Occipital lobe (tissue), 2 donors: ENCODE results near the gene CDKN1C. TPM values are rescaled to one million over a fixed set of nuclear protein-coding genes. Genes with fewer than 3 reads are reported as not detected.

Experiments
- DNase-seq: peaks from one replicate; lab custom pipeline; 2025; lab: John Stamatoyannopoulos, UW
- total RNA-seq: library from RNA; depleted of rRNA; stranded (reverse); fragments of >200 nt; gene quantifications from one replicate; pipeline ENCODE4 v1.2.3, GENCODE V29; 2014

CDKN1C gene
- total RNA-seq, 1 donor from 2014 or later, result 34.5 TPM

DNA sequence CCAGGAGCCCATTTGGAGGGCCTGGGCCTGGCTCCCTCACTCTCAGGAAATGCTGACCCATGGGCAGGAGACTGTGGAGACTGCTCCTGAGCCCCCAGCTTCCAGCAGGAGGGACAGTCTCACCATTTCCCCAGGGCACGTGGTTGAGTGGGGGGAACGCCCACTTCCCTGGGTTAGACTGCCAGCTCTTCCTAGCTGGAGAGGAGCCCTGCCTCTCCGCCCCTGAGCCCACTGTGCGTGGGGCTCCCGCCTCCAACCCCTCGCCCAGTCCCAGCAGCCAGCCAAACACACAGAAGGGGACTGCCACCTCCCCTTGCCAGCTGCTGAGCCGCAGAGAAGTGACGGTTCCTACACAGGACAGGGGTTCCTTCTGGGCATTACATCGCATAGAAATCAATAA lies 37.1 kb downstream of the CDKN1C start:
- DNase-seq, result no peak

DNA sequence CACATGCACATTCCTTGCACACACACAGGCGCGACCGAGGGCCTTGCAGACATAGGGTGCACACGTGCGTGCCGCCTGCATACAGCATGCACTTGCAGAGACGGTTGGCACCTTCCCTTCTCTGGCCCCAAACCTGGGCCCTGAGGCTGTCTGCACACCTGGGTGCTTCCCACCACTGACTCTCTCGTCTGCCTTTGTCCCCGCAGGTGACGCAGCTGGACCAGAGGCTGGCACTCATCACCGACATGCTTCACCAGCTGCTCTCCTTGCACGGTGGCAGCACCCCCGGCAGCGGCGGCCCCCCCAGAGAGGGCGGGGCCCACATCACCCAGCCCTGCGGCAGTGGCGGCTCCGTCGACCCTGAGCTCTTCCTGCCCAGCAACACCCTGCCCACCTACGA lies 38.0 kb downstream of the CDKN1C start:
- no peak for DNase-seq

DNA sequence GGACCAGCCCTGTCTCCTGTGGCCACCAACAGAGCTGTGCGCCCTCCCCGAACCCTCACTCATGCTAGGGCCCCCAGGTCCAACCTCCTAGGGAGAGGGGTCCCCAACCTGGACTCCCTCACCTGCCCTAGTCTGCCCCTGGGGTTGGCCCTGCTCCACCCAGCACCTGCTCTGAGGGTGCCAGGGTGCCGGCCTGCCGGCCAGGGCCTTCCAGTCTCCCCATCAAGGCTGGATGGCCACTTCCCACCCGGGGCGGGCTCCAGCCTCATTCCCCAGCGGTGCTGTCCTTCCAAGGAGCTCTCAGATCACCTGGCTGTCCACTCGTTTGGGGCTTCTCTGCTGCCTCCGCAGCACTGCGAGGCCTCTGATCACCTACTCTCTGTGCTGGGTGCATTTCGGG lies 39.1 kb downstream of the CDKN1C start:
- no peak for DNase-seq

DNA sequence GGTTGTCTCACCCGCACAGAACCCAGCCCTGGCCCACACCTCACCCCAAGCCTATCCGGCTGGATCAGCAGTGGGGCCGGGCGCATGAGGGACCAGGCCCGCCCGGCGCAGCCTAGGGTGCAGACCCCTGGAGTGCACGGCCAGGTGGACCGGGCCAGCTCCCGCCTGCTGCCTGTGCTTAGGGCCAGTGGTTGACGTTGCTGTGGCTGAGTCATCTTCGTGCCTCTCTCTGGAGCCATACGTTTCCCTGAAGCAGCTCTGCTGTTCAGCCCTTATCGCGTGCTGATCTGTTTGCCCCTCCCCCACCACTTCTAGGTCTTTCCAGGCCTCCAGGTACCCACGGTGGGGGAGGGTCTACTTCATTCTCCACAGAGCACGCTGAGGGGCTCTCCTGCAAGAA lies 39.5 kb downstream of the CDKN1C start:
- no peak for DNase-seq

DNA sequence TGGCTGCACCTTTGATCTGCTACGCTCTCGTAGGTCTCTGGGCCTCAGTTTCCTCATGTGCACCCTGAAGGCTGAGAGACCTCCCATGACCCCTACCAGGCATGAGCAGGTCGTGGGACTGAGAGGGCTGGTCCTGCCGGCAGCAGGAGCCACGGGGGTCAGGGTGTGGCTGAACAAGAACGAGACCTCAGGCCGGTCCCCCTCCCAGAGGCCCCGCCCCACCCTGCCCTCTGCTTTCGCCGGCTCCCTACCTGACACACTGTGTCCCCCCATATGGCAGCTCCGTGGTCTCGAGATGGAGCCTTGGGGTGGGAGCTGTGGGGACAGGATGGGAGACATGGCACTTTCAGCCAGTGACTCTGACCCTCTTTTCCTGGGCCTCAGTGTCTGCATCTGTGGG lies 40.6 kb downstream of the CDKN1C start:
- DNase-seq, result no peak

DNA sequence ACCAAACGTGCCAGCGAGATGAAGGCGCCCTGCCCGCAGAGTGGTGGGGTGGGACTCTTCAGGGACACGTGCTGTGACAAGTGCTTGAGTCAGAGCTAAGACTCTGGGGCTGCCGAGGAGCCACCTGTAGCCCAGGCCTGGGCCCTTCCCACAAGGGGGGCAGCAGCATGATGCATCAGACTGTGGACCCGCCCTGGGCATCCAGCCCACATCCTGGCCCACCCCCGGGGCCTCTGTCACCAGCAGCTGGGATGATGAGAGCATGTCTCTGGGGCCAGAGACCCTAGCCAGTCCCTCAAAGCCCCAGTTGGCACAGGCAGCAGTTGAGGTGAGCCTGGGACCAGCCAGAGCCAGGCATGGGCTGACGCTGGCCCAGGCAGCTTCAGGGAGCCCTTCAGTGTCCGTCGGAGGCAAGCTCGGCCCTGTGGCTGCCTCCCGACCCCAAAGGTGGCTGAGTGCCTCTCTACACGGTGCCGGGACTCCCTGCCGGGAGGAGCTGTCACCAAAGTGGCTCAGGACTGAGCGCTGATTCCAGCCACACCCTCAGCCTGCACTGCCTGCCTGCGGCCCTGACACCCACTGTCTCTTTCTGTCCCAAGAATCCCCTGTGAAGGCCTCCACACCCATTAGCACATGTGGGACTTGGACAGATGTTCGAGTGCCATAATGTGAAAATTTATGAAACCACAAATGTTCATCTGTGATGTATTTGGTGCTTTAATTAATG lies 41.3 kb downstream of the CDKN1C start:
- no peak for DNase-seq

DNA sequence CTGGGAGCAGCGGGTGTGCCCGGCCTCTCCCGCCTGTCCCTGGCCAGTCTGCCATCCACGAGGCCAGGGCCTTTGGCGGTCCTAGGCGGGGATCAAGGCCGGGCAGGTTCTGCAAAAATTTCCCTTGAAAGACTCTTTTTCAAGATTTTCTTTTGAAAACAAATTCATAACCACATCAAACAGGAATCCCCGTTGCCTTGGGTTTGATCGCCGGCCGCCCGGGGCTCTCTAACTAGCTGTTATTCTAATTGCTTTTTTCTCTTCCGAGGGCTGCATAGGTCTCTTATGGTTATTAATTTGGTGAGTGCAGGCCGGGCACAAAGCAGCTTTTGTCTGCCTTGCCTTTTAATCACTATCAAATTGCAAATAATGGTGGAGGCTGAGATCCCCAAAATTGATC lies 42.0 kb downstream of the CDKN1C start:
- DNase-seq, result no peak

DNA sequence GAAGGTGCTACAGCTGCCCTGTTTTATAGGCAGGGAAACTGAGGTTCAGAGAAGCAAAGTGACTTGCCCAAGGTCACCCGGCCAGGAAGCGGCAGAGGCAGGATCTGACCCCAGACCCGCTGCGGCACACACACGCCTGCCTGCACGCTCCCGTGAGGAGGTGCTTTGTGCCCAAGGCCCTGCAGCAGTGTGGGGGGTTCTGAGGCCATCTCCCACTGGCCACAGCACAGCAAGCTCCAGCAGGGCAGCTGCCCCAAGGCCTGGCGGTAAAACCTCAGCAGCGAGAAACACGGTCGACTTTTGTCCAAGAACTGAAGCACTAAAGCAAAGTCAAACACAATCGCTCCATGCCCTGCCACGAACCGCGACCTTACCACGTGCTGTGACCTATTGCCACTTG lies 42.7 kb downstream of the CDKN1C start:
- no peak for DNase-seq

DNA sequence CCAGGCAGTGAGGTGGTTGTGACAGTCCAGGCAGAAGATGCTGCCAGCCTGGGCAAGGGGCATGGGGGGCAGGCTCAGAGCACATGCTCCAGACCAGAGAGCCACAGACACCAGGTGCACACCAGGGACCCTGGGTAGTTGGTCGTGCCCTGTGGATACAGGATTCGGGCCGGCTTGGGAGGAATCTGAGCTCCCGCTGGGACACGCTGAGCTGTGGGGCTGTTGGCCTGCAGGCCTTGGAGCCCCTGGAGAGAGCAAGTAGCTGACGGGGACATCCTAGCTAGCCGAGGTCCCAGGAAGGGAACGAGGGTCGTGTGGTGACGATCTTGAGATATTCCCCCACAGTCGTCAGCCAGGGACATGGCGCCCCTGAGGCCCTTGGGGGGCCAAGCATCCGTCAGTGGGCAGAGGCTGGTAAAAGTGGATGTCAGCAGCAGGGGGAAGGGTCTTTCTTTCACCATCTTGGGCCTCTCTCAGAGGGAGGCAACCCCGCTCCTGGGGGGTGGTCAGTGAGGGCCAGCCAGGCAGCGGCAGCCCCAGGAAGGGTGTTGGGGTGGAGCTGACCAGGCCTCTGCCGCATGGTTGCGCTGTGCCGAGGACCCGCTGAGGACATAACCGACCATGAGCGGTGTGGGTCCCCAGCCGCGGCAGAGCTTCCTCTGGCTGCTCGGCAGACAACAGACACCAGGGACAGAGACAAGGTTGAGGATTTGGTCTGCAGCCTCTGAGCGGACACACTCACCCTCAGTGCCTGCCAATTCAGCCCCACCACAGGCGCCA lies 44.0 kb downstream of the CDKN1C start:
- DNase-seq, result no peak

DNA sequence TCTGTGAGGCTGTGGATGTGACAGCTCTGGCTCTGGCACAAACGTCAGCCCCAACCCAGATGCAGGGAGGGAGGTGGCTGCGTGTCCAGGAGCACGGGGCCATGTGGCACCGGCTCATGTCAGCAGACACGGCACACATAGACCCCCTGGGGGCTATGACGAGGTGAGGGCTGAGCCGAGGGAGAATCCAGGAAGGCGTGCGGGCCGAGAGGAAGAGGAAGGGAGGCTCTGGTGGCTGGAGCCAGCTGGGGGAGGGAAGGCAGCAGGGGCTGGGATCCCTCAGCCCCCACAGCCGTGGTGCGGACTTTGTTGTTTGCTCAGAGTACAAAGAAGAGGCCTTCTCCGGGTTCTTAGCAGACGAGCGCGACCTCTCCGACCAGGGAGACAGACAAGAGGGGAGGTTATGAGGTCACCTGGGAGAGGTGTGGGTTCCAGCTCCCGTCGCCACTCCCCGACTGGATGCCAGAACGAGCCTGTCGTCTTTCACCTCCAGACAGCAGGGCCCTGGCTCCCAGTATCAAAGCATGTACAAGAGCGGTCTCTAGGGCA lies 46.1 kb downstream of the CDKN1C start:
- no peak for DNase-seq

DNA sequence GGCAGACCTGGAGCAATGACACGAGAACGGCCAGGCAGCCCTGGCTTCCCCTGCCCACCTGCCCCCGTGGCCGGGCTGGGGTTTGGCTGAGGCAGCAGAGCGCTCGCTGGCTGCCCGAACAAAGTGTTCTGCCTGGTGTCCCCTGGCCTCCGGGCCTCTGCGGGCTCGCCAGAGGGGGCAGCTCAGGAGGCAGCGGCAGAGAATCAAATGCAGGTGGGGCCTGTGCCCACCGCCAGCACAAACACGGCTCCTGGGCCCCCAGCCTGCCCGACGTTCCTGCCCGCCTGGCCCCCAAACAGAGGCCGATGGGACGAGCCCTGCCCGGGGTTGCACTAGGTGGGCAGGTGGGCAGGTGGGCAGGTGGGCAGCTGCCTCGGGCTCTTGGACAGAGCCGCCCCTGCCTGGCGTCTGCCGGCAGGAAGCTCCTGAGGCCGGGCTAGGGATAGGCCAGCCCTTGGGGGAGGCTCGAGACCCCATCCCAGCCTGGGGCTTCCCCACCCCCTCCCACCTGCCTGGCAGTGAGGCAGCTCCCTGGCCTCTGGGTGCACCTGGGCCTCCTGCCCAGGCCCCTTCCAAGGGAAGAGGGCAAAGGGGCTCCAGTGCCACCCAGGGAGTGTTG lies 46.8 kb downstream of the CDKN1C start:
- DNase-seq, result no peak

DNA sequence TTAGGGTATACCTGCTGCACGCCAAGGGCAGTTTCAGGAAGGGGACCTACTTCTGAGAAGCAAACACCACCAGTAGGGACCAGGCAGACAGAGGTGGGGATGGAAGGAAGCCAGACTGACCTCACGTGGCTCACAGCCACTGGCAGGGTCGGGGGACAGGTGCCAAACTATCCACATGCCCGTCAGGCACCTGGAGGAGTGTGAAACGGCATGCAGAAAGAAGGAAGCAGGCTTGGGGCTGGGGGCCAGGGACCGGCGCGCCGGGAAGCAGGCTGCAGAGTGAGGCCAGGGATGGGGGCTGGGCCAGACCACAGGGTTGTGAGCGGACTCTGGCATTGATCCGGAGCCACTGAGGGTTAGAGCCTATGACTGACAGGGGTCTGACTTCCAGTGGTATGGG lies 47.5 kb downstream of the CDKN1C start:
- DNase-seq, result no peak

DNA sequence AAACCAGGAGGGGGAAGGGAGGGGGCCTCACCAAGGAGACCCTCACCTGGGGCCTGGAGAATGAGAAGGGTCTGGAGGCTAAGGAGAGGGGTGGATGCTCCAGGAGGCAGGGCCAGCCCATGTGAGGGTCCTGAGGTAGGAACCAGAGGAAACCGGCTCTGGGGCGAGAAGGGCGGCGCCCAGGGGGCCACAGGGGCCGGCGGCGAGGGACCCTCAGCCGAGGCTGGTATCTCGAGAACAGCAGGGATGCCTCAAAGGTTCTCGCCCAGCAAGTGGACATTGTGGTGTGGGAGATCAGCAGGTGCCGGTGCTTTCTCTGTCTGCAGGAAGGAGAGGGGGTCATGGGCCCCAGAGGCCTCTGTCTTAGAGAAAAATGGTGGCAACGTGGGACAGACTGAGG lies 47.9 kb downstream of the CDKN1C start:
- DNase-seq, result no peak

DNA sequence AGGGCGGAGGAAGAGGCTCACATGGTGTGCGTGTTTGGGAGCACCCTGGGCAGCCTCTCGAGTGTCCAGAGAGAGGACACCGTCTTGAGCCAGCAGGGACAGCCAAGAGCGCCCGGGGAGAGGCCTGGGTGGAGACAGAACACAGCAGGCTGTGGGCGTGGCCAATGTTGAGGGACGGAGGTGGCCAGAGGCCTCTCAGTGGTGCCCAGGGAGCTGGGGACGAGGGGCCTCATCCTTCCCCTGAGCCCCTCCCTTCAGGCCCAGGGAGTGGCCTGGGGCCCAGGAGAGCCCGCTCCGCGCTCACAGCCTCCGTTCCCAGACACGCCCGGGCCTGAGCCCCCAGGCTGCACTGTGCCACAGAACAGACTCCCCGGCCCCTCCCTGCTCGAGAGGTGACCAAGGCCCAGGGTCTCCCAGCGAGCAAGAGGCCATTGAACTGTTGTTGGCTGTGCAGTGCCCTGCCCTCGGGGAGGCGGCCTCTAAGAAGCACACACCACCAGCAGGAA lies 48.4 kb downstream of the CDKN1C start:
- no peak for DNase-seq

DNA sequence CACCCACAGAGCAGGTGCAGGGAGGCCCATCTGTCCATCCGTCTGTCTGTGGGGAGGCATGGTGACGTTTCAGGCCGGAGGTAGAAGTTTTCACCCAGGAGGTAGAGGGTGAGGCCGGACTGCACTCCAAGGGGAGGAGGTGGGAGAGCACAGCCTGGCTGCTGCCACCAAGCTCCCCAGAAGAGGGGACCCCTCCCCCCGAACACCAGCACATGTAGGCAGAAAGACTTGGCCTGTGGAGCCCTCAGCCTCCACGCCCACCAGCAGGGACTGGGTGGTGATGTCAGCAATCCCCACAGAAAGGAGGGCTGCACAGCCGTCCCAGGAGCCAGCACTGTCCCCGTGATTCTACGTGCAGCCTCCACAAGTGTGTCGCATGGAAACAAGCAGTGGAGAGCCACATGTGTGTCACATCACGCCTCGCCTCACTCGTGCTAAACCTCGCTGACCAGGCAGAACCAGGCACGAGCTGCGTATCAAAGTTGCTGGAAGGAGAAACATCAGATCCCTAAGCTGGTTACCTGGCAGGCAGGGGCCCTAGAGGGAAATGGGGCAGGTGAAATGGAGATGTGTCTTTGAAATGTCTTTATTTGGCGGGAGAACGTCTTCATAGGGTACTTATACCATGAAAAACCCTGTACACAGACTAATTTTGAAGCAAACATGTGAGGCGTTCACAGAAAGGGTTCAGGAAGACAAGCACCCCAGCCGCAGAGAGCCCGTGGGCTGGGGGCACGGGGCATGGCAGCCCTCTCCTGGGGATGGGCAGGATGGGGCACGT lies 49.1 kb downstream of the CDKN1C start:
- DNase-seq, result no peak

DNA sequence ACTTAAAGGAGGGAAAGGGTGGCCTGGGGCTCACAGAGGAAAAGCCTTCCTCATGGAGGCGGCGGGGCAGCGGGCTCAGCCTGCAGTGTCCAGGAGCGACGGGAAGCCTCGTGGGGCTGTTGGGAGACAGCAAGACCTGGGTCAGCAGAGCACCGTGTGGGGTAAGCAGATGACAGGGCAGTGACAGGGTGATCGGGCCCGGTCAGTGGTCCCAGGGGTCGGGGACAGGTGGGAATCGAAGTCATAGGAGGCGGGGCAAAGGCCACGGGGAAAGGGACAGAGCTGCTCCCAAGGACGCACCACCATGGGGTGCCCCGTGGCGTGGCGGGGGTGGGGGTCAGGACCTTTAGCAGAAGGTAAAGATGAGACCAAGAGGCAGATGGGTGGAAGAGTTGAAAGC lies 49.8 kb downstream of the CDKN1C start:
- DNase-seq, result no peak

DNA sequence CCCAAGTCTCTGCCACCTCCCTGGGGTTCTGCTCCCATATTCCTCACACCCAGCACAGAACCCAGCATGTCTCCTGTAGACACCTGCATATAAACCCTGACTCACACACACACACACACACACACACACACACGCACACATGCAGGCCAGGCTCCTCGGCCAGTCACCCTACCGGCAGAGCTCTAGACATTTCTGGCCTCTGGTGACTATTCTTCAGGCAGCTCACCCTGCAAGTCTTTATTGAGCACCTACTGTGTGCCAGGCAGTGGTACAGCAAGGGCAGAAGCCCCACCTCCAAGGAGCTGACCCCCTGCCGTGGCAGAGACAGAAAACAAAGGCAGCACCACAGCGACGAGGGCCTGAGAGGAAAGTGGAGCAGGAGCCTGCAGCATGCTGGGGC lies 50.3 kb downstream of the CDKN1C start:
- DNase-seq, result no peak

DNA sequence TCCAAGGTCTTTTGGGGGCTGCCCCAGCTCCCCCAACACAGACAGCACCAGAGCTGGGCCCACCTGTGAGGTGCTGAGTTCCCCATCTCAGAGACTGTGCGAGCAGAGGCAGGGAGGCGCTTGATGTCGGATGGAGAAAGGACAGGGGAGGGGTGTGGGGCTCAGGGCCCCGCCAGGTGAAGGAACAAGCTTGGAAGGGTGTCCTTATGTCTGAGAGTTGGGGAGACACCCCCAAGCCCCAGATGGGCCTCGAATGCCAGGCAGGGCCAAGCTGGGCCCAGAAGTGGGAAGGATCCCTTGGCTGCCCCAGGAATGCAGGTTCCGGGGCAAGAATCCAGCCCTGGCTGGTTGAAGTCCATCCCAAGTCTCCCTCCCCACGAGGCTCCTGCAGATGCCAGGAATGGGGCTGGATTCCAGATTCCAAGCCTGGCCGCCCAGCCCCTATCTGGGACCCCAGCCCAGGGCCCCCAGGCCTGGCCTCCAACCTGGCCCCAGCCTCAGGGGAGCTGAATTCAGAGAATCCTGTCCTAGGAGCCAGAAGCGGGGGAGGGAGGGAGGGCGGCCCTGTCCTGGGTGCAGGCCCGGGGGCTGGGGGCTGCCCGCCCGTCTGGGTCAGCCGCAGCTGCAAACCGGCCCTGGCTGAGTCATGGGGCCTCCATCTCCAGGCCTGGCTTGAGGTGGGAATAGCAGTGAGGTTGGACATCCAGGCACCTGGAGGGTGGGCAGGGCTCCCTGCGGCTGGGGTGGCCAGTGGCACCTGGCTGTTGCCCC lies 50.9 kb downstream of the CDKN1C start:
- no peak for DNase-seq

DNA sequence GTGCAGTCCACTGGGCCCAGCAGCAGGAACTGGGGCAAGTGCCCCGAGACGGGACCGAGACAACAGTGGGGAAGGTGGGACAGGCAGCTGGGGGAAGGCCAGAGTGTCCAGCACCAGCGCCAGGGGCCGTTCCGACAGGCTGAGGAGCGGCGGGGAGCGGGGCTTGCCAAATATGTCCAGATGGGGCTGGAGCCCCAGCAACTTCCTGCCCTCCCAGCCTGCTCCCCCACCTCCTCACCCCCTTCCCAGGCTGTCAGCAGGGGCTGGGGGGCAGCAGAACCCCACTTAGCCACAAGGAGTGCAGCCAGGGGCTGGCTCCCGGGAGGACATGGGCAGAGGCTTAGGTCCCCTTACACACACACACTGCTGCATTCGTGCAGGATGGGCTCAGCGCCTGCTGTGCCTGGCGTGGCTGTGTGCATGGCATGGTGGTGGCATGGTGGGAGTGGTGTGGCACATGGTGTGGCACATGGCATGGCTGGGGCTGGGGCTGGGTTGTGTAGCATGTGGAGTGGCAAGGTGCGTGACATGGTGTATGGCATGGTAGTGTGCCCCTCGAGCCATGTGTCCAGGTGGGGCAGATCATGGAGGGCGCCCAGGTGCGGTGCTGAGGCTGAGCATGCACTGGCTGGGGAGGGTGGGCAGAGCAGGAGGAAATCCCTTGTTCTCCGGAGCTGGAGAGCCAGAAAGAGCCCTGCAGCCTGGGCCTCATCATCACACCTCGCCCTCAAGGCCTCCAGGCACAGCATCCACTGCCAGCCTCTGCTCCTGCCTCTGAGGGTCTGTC lies 51.7 kb downstream of the CDKN1C start:
- DNase-seq, result no peak
